Measurements from ENCODE around the gene TBKBP1. TPM values are rescaled to one million over a fixed set of nuclear protein-coding genes. Genes with fewer than 3 reads are reported as not detected.
A peak's percentile ranks its signal among the peaks of the same experiment; 100 is the strongest.

The TBKBP1 gene
- total and polyA plus RNA-seq, 2 of the 4 experiments (the other 2 are of a cell fraction) = 3.4 to 8.5 TPM

GRCh38 chr17:47721725-47722124, 27.8 kb downstream of the TBKBP1 start:
- WGBS, 2 experiments (ENCODE audit: extremely low coverage in 2 of 2, insufficient read length in 1 of 2) = 60% methylated on average over 1 of the region's 8 CpGs; no CpG with 5 or more reads in 1 of the 2 experiments
- H4K91ac ChIP-seq (ENCODE audit: insufficient read depth, low read depth, low read length) = no peak overlapping the region
- dilution Hi-C loops (cut with HindIII; ENCODE audit: low sequenced_read_pairs, unreplicated experiment) (no loop called here), in situ Hi-C loops (cut with MboI; ENCODE audit: low sequenced_read_pairs) (no loop called here), intact Hi-C loops (cut with micrococcal nuclease) (loop anchor here (10.0 kb wide), 1 partner anchor 53 kb away; no protein-coding TSS in a partner anchor)
- TF ChIP-seq USF2 (IDR thresholded peaks at IDR 0.05; ENCODE audit: low read depth, low read length) (no peak), MXI1 (IDR thresholded peaks at IDR 0.05; ENCODE audit: borderline replicate concordance, low read depth, low read length) (no peak), RCOR1 (IDR thresholded peaks at IDR 0.05; ENCODE audit: insufficient replicate concordance, low read length) (no peak), FOS (IDR thresholded peaks at IDR 0.05; ENCODE audit: low read depth, low read length) (no peak), RFX5 (IDR thresholded peaks at IDR 0.05; ENCODE audit: low read depth, low read length) (no peak), MAFK (IDR thresholded peaks at IDR 0.05; ENCODE audit: low read depth, low read length) (no peak), CTCF (conservative IDR thresholded peaks at IDR 0.05; ENCODE audit: low read depth, low read length) (no peak), NFE2L2 (IDR thresholded peaks at IDR 0.05; ENCODE audit: low read depth, low read length) (no peak), SMC3 (IDR thresholded peaks at IDR 0.05; ENCODE audit: low read depth, low read length) (no peak), RAD21 (IDR thresholded peaks at IDR 0.05; ENCODE audit: low read length) (no peak), CEBPB (IDR thresholded peaks at IDR 0.05; ENCODE audit: low read depth, low read length) (no peak)
- H2AFZ ChIP-seq (replicated peaks; ENCODE audit: low read length, poor library complexity) = no peak overlapping the region
- H2BK15ac ChIP-seq (ENCODE audit: low read depth, low read length) = no peak overlapping the region
- no peak overlapping the region for H4K8ac ChIP-seq (ENCODE audit: low read depth in 2 of 2, low read length in 2 of 2)
- H3K18ac ChIP-seq (ENCODE audit: low read depth, low read length) = no peak overlapping the region
- H3K9me3 ChIP-seq (ENCODE audit: control insufficient read depth, insufficient read depth, low read length) = no peaks in the 10 kb centered on the region
- peaks cover 44% of the 10 kb centered on the region for H4K20me1 ChIP-seq (ENCODE audit: insufficient read depth, low read length)
- H2AK5ac ChIP-seq (ENCODE audit: low read depth, low read length) = 0 out of 2 replicates have a peak overlapping the region, but pooled peaks have one; percentile 8
- H4K5ac ChIP-seq (ENCODE audit: low read depth, low read length) = no peak overlapping the region
- ChIA-PET POLR2A (ENCODE audit: unreplicated experiment) (no interaction called here), CTCF (no interaction called here)
- H3K56ac ChIP-seq (ENCODE audit: extremely low read depth, insufficient read depth, low read length) = no peak overlapping the region
- DNase-seq = no peak
- H3K9me1 ChIP-seq (ENCODE audit: insufficient read depth, low read length) = peaks cover 5% of the 10 kb centered on the region; the same call in 1 of the 2 replicates
- no peak overlapping the region for H3K14ac ChIP-seq (replicated peaks; ENCODE audit: low read depth, low read length)
- no peaks in the 10 kb centered on the region for H3K79me1 ChIP-seq (ENCODE audit: low read depth in 1 of 2, low read length in 2 of 2)
- no TSS peak for BruUV-seq (replicated peaks)
- no peak overlapping the region for H2BK120ac ChIP-seq (ENCODE audit: low read depth, low read length)
- H3K4ac ChIP-seq (ENCODE audit: low read depth, low read length) = no peak overlapping the region
- no peak overlapping the region for H3K27ac ChIP-seq (ENCODE audit: insufficient read depth, low read length)
- H3K36me3 ChIP-seq (ENCODE audit: control insufficient read depth, insufficient read depth, low read length) = no peaks in the 10 kb centered on the region
- peaks cover 87% of the 10 kb centered on the region for H3K27me3 ChIP-seq (ENCODE audit: control insufficient read depth, insufficient read depth, low read length)
- H3K4me3 ChIP-seq (ENCODE audit: insufficient read depth, low read depth, low read length) = no peak overlapping the region
- H3K23ac ChIP-seq (ENCODE audit: low read depth, low read length) = no peak overlapping the region; the same call in 1 of the 2 replicates
- H3K4me2 ChIP-seq (ENCODE audit: low read depth, low read length) = no peak overlapping the region
- H3K9ac ChIP-seq (ENCODE audit: low read depth, low read length) = no peak overlapping the region
- no peak overlapping the region for H2BK5ac ChIP-seq (ENCODE audit: low read depth, low read length, poor library complexity, severe bottlenecking)
- H2BK20ac ChIP-seq (ENCODE audit: low read depth, low read length) = no peak overlapping the region
- peaks cover 27% of the 10 kb centered on the region for H3K4me1 ChIP-seq (ENCODE audit: control insufficient read depth, insufficient read depth, low read length)
- H2AK9ac ChIP-seq (replicated peaks; ENCODE audit: low read depth, low read length, poor library complexity) = no peak overlapping the region
- ATAC-seq (ENCODE audit: low read depth) = no peak

Measured in IMR-90 (cell line).